Lung (tissue), 12 donors: Measurements from ENCODE around the gene PARD3B. TPM values are rescaled to one million over a fixed set of nuclear protein-coding genes. Genes with fewer than 3 reads are reported as not detected.

Experiments
- ATAC-seq: fragments of 200-7000 bp; cut with Tn5 transposase; one replicate; pipeline ENCODE4 v1.9.1; 2020; ENCODE audit warnings: moderate number of reproducible peaks; ENCODE audit not compliant: insufficient read depth, low FRiP score
- DNase-seq, 3 donors: peaks; one replicate each; pipeline ENCODE4 v3.0.0-alpha.2; 2013 to 2017
- H3K27ac ChIP-seq, 2 donors: one replicate each; pipeline ENCODE4 v1.5.1; 2013; ENCODE audit warnings: mild to moderate bottlenecking in 2 of 2, moderate library complexity in 2 of 2, control low read depth in 1 of 2, inconsistent platforms in 1 of 2, low read depth in 1 of 2, low read length in 1 of 2
- H3K27me3 ChIP-seq, 3 donors: one replicate each; pipeline ENCODE4 v1.5.1; 2013; ENCODE audit warnings: low read length in 2 of 3; ENCODE audit not compliant: control insufficient read depth in 3 of 3, insufficient read depth in 3 of 3
- H3K36me3 ChIP-seq, 4 donors: one replicate each; pipeline ENCODE4 v1.5.1; 2013; ENCODE audit warnings: low read length in 4 of 4, mild to moderate bottlenecking in 1 of 4, moderate library complexity in 1 of 4; ENCODE audit not compliant: control insufficient read depth in 4 of 4, insufficient read depth in 4 of 4
- H3K4me1 ChIP-seq, 5 donors: one replicate each; pipeline ENCODE4 v1.5.1; 2013; ENCODE audit warnings: low read length in 5 of 5, mild to moderate bottlenecking in 2 of 5, moderate library complexity in 1 of 5; ENCODE audit not compliant: control insufficient read depth in 5 of 5, insufficient read depth in 5 of 5
- H3K4me3 ChIP-seq: one replicate; pipeline ENCODE4 v1.5.1; 2013; ENCODE audit warnings: mild to moderate bottlenecking, control low read depth, moderate library complexity
- H3K9ac ChIP-seq, 2 donors: one replicate each; pipeline ENCODE4 v1.5.1; 2013; ENCODE audit warnings: low read length in 2 of 2, control low read depth in 1 of 2; ENCODE audit not compliant: insufficient read depth in 1 of 2
- H3K9me3 ChIP-seq, 4 donors: one replicate each; pipeline ENCODE4 v1.5.1; 2013; ENCODE audit warnings: low read length in 3 of 4, mild to moderate bottlenecking in 1 of 4, moderate library complexity in 1 of 4; ENCODE audit not compliant: control insufficient read depth in 4 of 4, insufficient read depth in 3 of 4
- WGBS, 2 donors: extraction: QIAGEN DNeasy Blood & Tissue Kit; methylation state at CpG; one replicate each; pipeline ENCODE4 v1.1.7; 2013; 5-methylcytosine and 5-hydroxymethylcytosine counted together
- polyA plus RNA-seq, 2 donors: library from polyadenylated mRNA; stranded (reverse); fragments of 200-250 nt; gene quantifications; one replicate each; pipeline ENCODE4 v1.2.1, GENCODE V29; 2013
- total RNA-seq, 2 donors: library from RNA; depleted of rRNA in 1 of 2; stranded (reverse); fragments of >200 nt in 1 of 2; gene quantifications; one replicate each; pipeline ENCODE4 v1.2.1, GENCODE V29; 2014 to 2021
- TF ChIP-seq, protein P1 (sequence below): IDR thresholded peaks from 2 replicates; pipeline ENCODE4 v1.5.1; 2012; ENCODE audit warnings: mild to moderate bottlenecking; ENCODE audit errors: control extremely low read depth, extremely low read depth
- donor health status: control.
- donor health status: control.
- donor health status: Bipolar disorder and iron deficiency.
- donor health status: healthy.
- donor health status: DM: yes; HTN: yes; CAD: no.

Gene PARD3B
- total and polyA plus RNA-seq, 4 donors, result 2.4 to 38.7 (median 17.1) TPM

DNA sequence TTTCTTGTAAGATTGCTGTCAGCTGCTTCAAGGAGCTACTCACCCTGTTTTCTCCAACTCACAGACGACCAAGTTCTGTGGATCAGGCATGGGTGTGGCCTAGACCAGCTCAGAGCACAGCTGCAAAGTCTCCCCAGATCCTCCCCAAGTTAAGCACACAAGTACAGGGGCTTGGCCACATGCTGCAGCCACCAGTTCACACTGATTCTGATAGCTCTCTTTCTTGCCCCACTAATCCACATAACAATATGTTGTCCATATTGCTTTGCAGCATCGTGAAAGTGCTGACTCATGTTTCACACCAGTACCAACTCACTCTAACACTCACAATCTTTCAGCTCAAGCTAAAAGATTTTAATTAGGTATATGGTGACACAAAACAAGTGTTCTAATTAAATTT, 437.0 kb downstream of the PARD3B start:
- TF ChIP-seq, protein P1, sequence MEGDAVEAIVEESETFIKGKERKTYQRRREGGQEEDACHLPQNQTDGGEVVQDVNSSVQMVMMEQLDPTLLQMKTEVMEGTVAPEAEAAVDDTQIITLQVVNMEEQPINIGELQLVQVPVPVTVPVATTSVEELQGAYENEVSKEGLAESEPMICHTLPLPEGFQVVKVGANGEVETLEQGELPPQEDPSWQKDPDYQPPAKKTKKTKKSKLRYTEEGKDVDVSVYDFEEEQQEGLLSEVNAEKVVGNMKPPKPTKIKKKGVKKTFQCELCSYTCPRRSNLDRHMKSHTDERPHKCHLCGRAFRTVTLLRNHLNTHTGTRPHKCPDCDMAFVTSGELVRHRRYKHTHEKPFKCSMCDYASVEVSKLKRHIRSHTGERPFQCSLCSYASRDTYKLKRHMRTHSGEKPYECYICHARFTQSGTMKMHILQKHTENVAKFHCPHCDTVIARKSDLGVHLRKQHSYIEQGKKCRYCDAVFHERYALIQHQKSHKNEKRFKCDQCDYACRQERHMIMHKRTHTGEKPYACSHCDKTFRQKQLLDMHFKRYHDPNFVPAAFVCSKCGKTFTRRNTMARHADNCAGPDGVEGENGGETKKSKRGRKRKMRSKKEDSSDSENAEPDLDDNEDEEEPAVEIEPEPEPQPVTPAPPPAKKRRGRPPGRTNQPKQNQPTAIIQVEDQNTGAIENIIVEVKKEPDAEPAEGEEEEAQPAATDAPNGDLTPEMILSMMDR, result no peak
- Histone ChIP-seq H3K9me3 (peaks cover 0 to 3% (median 0%) of the 10 kb centered on the region in 4 donors), H3K36me3 (no peaks in the 10 kb centered on the region), H3K4me3 (no peak overlapping the region), H3K27me3 (no peaks in the 10 kb centered on the region), H3K4me1 (peaks cover 0 to 8% (median 3%) of the 10 kb centered on the region in 5 donors), H3K27ac (no peak overlapping the region), H3K9ac (no peak overlapping the region)
- ATAC-seq (no peak), DNase-seq (peak; percentile 18 to 68 (median 37))
- WGBS, 2 donors, result 40 to 50% methylated on average over 2 of the region's 2 CpGs

DNA sequence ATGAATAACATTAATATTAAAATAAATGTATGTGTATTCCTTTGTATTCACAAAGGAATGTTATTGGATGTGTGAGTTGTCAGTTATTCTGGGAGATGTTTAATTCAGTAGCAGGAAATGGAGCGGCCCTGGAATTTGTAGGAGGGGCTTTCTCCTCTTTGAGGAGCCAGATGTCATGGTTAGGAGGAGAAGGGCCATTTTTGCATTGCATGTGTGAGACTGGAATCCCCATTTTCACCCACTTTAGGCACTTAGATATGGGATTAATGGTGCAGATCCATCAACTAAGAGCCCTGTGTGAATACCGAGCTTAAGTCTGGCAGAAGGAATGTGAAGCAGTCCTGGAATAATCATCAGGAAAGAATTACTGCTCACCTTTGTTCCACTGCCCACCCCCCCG, 439.2 kb downstream of the PARD3B start:
- DNase-seq, result no peak
- Histone ChIP-seq H3K36me3 (no peaks in the 10 kb centered on the region), H3K9me3 (peaks cover 0 to 3% (median 0%) of the 10 kb centered on the region in 4 donors), H3K9ac (no peak overlapping the region), H3K4me1 (peaks cover 0 to 8% (median 3%) of the 10 kb centered on the region in 5 donors), H3K27ac (no peak overlapping the region), H3K27me3 (no peaks in the 10 kb centered on the region), H3K4me3 (no peak overlapping the region)
- ATAC-seq, result no peak
- TF ChIP-seq, protein P1, result no peak
- WGBS, 2 donors, result 83 to 90% methylated on average over 3 of the region's 3 CpGs

DNA sequence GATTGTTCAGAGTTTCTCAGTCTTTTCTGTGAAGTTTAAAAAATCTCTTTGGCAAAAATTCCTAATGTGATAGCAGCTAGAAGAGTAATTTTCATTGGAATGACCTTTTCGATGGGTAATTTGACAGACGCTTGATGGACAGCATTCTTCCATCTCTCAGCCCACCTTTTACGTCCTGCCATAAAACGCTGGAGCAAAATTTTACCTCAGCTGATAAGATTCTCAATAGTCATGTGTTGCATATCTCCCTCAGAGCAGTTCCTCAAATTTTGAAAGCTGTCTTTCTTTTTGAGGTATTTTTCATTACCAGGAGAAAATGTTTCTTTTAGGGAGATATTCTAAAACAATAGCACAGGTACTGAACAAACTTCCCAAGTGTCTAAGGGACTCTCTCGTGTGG, 441.4 kb downstream of the PARD3B start:
- Histone ChIP-seq H3K4me1 (peaks cover 0 to 7% (median 3%) of the 10 kb centered on the region in 5 donors), H3K4me3 (no peak overlapping the region), H3K9ac (no peak overlapping the region), H3K9me3 (peaks cover 0 to 3% (median 0%) of the 10 kb centered on the region in 4 donors), H3K36me3 (no peaks in the 10 kb centered on the region), H3K27me3 (no peaks in the 10 kb centered on the region), H3K27ac (no peak overlapping the region)
- no peak for DNase-seq
- no peak for ATAC-seq
- TF ChIP-seq, protein P1, result no peak
- WGBS, 2 donors, result 78 to 89% methylated on average over 5 of the region's 5 CpGs

DNA sequence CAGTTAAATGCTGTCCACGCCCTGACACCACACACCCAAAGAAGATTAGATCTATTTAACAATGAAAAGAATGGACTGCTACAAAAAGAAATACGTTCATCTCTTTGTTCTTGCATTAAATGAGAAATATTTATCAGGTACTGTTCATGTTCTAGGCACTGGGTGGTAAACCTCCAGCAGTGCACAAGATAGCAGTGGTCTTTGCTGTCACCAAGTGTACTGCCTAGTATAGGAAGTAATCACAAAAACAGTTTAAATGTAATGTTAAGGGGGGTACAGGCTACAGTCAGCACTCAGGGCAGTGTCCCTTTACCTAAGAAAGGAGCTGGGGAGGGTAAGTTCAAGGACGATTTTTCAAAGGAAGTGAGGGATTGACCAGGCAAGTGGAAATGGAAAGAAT, 443.6 kb downstream of the PARD3B start:
- DNase-seq, result no peak
- Histone ChIP-seq H3K9ac (no peak overlapping the region), H3K27ac (no peak overlapping the region), H3K4me3 (no peak overlapping the region), H3K4me1 (peaks cover 0 to 3% (median 0%) of the 10 kb centered on the region in 5 donors), H3K36me3 (no peaks in the 10 kb centered on the region), H3K9me3 (no peaks in the 10 kb centered on the region), H3K27me3 (no peaks in the 10 kb centered on the region)
- TF ChIP-seq, protein P1, result no peak
- no peak for ATAC-seq
- 80 to 87% methylated on average over 3 of the region's 3 CpGs for WGBS, 2 donors
